PC-9 (cell line): ENCODE results near the gene NSMCE1.

Experiments
- CTCF ChIP-seq: fragments of 200-600 bp; sonication (generic); conservative IDR thresholded peaks from 2 replicates; pipeline ENCODE4 v1.6.1; 2017; ENCODE audit warnings: mixed run types, antibody characterized with exemption, mild to moderate bottlenecking, moderate library complexity
- EZH2 ChIP-seq: fragments of 200-600 bp; sonication (generic); IDR thresholded peaks from 2 replicates; pipeline ENCODE4 v1.8.0; 2017; ENCODE audit warnings: antibody characterized with exemption, low read depth

- TF ChIP-seq CTCF (no peak), EZH2 (no peak)
Measured at GRCh38 chr16:27286451-27286850, 17.9 kb upstream of the NSMCE1 start.
